Trophoblast cell (in vitro differentiated cells and primary cell): ENCODE measurements around the gene ISCU.

Experiments
- DNase-seq, 2 donors: peaks; one replicate each; pipeline ENCODE4 v3.0.0-alpha.2; 2016
- H2AFZ ChIP-seq: 2 replicates; pipeline ENCODE4 v1.6.1; 2013; ENCODE audit warnings: low read length, moderate library complexity, mild to moderate bottlenecking; ENCODE audit not compliant: insufficient read depth, poor library complexity
- H2AK5ac ChIP-seq: 2 replicates; pipeline ENCODE4 v1.6.1; 2013; ENCODE audit warnings: mild to moderate bottlenecking, low read length
- H2BK120ac ChIP-seq: 2 replicates; pipeline ENCODE4 v1.6.1; 2013; ENCODE audit warnings: low read length, mild to moderate bottlenecking, moderate library complexity; ENCODE audit not compliant: insufficient read depth, poor library complexity
- H2BK12ac ChIP-seq: 2 replicates; pipeline ENCODE4 v1.6.1; 2013; ENCODE audit warnings: mild to moderate bottlenecking, low read length, moderate library complexity
- H2BK5ac ChIP-seq: 2 replicates; pipeline ENCODE4 v1.6.1; 2013; ENCODE audit warnings: low read length, low read depth, moderate library complexity, mild to moderate bottlenecking; ENCODE audit not compliant: poor library complexity
- H3K14ac ChIP-seq: 2 replicates; pipeline ENCODE4 v1.6.1; 2013; ENCODE audit warnings: mild to moderate bottlenecking, low read length
- H3K18ac ChIP-seq: 2 replicates; pipeline ENCODE4 v1.6.1; 2013; ENCODE audit warnings: mild to moderate bottlenecking, low read length
- H3K23ac ChIP-seq: 2 replicates; pipeline ENCODE4 v1.6.1; 2013; ENCODE audit warnings: low read length
- H3K27ac ChIP-seq: 2 replicates; pipeline ENCODE4 v1.5.1; 2013; ENCODE audit warnings: low read depth, mild to moderate bottlenecking, inconsistent platforms, low read length, moderate library complexity
- H3K27me3 ChIP-seq: 2 replicates; pipeline ENCODE4 v1.6.1; 2013; ENCODE audit warnings: inconsistent platforms, mild to moderate bottlenecking, low read length, moderate library complexity; ENCODE audit not compliant: insufficient read depth
- H3K36me3 ChIP-seq, 2 experiments: 1 replicate in 1 of 2; 2 replicates in 1 of 2; pipeline ENCODE4 v1.6.1; 2013; ENCODE audit warnings: low read length in 2 of 2, mild to moderate bottlenecking in 2 of 2, moderate library complexity in 1 of 2; ENCODE audit not compliant: insufficient read depth in 2 of 2, control insufficient read depth in 1 of 2
- H3K4ac ChIP-seq: 2 replicates; pipeline ENCODE4 v1.6.1; 2013; ENCODE audit warnings: low read depth, mild to moderate bottlenecking, low read length, moderate library complexity
- H3K4me1 ChIP-seq, 2 experiments: 1 replicate in 1 of 2; 2 replicates in 1 of 2; pipeline ENCODE4 v1.6.1; 2013; ENCODE audit warnings: low read length in 2 of 2, mild to moderate bottlenecking in 2 of 2, moderate library complexity in 1 of 2; ENCODE audit not compliant: insufficient read depth in 2 of 2, control insufficient read depth in 1 of 2
- H3K4me2 ChIP-seq: 2 replicates; pipeline ENCODE4 v1.6.1; 2013; ENCODE audit warnings: inconsistent platforms, mild to moderate bottlenecking, low read length, moderate library complexity
- H3K4me3 ChIP-seq: 2 replicates; pipeline ENCODE4 v1.5.1; 2013; ENCODE audit warnings: mild to moderate bottlenecking, low read depth, low read length, inconsistent platforms
- H3K79me1 ChIP-seq: one replicate; pipeline ENCODE4 v1.6.1; 2013; ENCODE audit warnings: low read length
- H3K79me2 ChIP-seq: 2 replicates; pipeline ENCODE4 v1.6.1; 2013; ENCODE audit warnings: low read length, mild to moderate bottlenecking; ENCODE audit not compliant: control insufficient read depth, insufficient read depth, poor library complexity
- H3K9ac ChIP-seq: 2 replicates; pipeline ENCODE4 v1.6.1; 2013; ENCODE audit warnings: mild to moderate bottlenecking, low read length
- H3K9me3 ChIP-seq: 2 replicates; pipeline ENCODE4 v1.6.1; 2013; ENCODE audit warnings: low read depth, mild to moderate bottlenecking, control low read depth, inconsistent platforms, low read length; ENCODE audit not compliant: insufficient read depth
- H4K12ac ChIP-seq: 2 replicates; pipeline ENCODE4 v1.6.1; 2013; ENCODE audit warnings: low read depth, mild to moderate bottlenecking, low read length, moderate library complexity
- H4K8ac ChIP-seq: 2 replicates; pipeline ENCODE4 v1.6.1; 2013; ENCODE audit warnings: low read depth, mild to moderate bottlenecking, low read length, moderate library complexity
- H4K91ac ChIP-seq: one replicate; pipeline ENCODE4 v1.6.1; 2013; ENCODE audit warnings: low read depth, mild to moderate bottlenecking, low read length, moderate library complexity
- WGBS: extraction: QIAGEN DNeasy Blood & Tissue Kit; methylation state at CpG from one replicate; pipeline ENCODE4 v1.1.7; 2013; ENCODE audit warnings: missing lambda C conversion rate; ENCODE audit not compliant: insufficient read length, insufficient coverage; ENCODE audit errors: extremely low coverage; 5-methylcytosine and 5-hydroxymethylcytosine counted together

ISCU gene

GRCh38 chr12:108568338-108569154 is 6.2 kb downstream of the ISCU start:
- H3K27me3 ChIP-seq, result no peaks in the 10 kb centered on the region
- H4K8ac ChIP-seq, result no peak overlapping the region
- no CpG with 5 or more reads among the region's 10 CpGs for WGBS
- H3K4me1 ChIP-seq, result peaks cover 3 to 8% of the 10 kb centered on the region in 2 experiments
- H3K14ac ChIP-seq, result no peak overlapping the region
- no peak overlapping the region for H2BK12ac ChIP-seq
- no peak for DNase-seq
- no peak overlapping the region for H3K9ac ChIP-seq
- H3K23ac ChIP-seq, result no peak overlapping the region
- no peak overlapping the region for H4K12ac ChIP-seq
- H2BK5ac ChIP-seq, result peak overlapping the region; percentile 43
- no peak overlapping the region for H2BK120ac ChIP-seq
- no peak overlapping the region for H3K4ac ChIP-seq
- H2AK5ac ChIP-seq, result no peak overlapping the region
- H2AFZ ChIP-seq, result no peak overlapping the region
- H3K79me2 ChIP-seq, result peaks cover 2% of the 10 kb centered on the region
- H3K4me2 ChIP-seq, result no peak overlapping the region
- H3K79me1 ChIP-seq, result peaks cover 19% of the 10 kb centered on the region
- H3K36me3 ChIP-seq, result peaks cover 20 to 47% of the 10 kb centered on the region in 2 experiments
- H3K9me3 ChIP-seq, result no peaks in the 10 kb centered on the region
- no peak overlapping the region for H4K91ac ChIP-seq
- H3K27ac ChIP-seq, result peak overlapping the region; percentile 26
- no peak overlapping the region for H3K4me3 ChIP-seq
- no peak overlapping the region for H3K18ac ChIP-seq

GRCh38 chr12:108570743-108571608 is 8.6 kb downstream of the ISCU start:
- H2AK5ac ChIP-seq, result peak overlapping the region; percentile 31
- peak overlapping the region; percentile 82 for H2BK120ac ChIP-seq
- no peak overlapping the region for H3K4me3 ChIP-seq
- peaks cover 19% of the 10 kb centered on the region for H3K79me1 ChIP-seq
- H3K36me3 ChIP-seq, result peaks cover 16 to 30% of the 10 kb centered on the region in 2 experiments
- H2AFZ ChIP-seq, result no peak overlapping the region
- H2BK5ac ChIP-seq, result peak overlapping the region; percentile 10
- peaks cover 2% of the 10 kb centered on the region for H3K79me2 ChIP-seq
- no peak overlapping the region for H3K23ac ChIP-seq
- no CpG with 5 or more reads among the region's 3 CpGs for WGBS
- no peaks in the 10 kb centered on the region for H3K9me3 ChIP-seq
- peak in 1 of 2 donors; percentile 12 for DNase-seq
- H3K27ac ChIP-seq, result no peak overlapping the region
- no peaks in the 10 kb centered on the region for H3K27me3 ChIP-seq
- peak overlapping the region; percentile 40 for H3K18ac ChIP-seq
- H4K8ac ChIP-seq, result peak overlapping the region; percentile 59
- H3K4me2 ChIP-seq, result no peak overlapping the region
- no peak overlapping the region for H4K12ac ChIP-seq
- H3K4ac ChIP-seq, result peak overlapping the region; percentile 5
- H2BK12ac ChIP-seq, result peak overlapping the region; percentile 82
- peaks cover 2 to 5% of the 10 kb centered on the region in 2 experiments for H3K4me1 ChIP-seq
- H4K91ac ChIP-seq, result peak overlapping the region; percentile 49
- H3K9ac ChIP-seq, result no peak overlapping the region
- peak overlapping the region; percentile 4 for H3K14ac ChIP-seq

- no peaks in the 10 kb centered on the region for H3K27me3 ChIP-seq
- H2AFZ ChIP-seq, result no peak overlapping the region
- WGBS, result no CpG with 5 or more reads among the region's 8 CpGs
- H2AK5ac ChIP-seq, result peak overlapping the region; percentile 31
- H3K9me3 ChIP-seq, result no peaks in the 10 kb centered on the region
- peaks cover 12 to 23% of the 10 kb centered on the region in 2 experiments for H3K36me3 ChIP-seq
- peaks cover 0 to 5% of the 10 kb centered on the region in 2 experiments for H3K4me1 ChIP-seq
- H3K4ac ChIP-seq, result peak overlapping the region; percentile 5
- peaks cover 17% of the 10 kb centered on the region for H3K79me1 ChIP-seq
- H2BK12ac ChIP-seq, result peak overlapping the region; percentile 82
- peak overlapping the region; percentile 10 for H2BK5ac ChIP-seq
- H3K14ac ChIP-seq, result peak overlapping the region; percentile 47
- H3K23ac ChIP-seq, result no peak overlapping the region
- DNase-seq, result no peak
- peak overlapping the region; percentile 59 for H4K8ac ChIP-seq
- H3K18ac ChIP-seq, result peak overlapping the region; percentile 34
- peak overlapping the region; percentile 49 for H4K91ac ChIP-seq
- H3K27ac ChIP-seq, result no peak overlapping the region
- H2BK120ac ChIP-seq, result peak overlapping the region; percentile 82
- no peak overlapping the region for H3K9ac ChIP-seq
- no peaks in the 10 kb centered on the region for H3K79me2 ChIP-seq
- H3K4me2 ChIP-seq, result no peak overlapping the region
- no peak overlapping the region for H3K4me3 ChIP-seq
- no peak overlapping the region for H4K12ac ChIP-seq
Measured at GRCh38 chr12:108571609-108572165, 9.3 kb downstream of the ISCU start.

- Histone ChIP-seq H3K4me1 (peaks cover 0 to 5% of the 10 kb centered on the region in 2 experiments), H2AK5ac (peak overlapping the region; percentile 17), H2AFZ (no peak overlapping the region), H3K27me3 (no peaks in the 10 kb centered on the region), H2BK12ac (peak overlapping the region; percentile 82), H3K14ac (peak overlapping the region; percentile 47), H3K79me2 (no peaks in the 10 kb centered on the region), H3K4me2 (no peak overlapping the region), H3K4ac (no peak overlapping the region), H3K36me3 (peaks cover 6 to 17% of the 10 kb centered on the region in 2 experiments), H2BK5ac (no peak overlapping the region), H4K12ac (no peak overlapping the region), H3K9me3 (peaks cover 1% of the 10 kb centered on the region), H4K91ac (peak overlapping the region; percentile 49), H3K23ac (no peak overlapping the region), H3K79me1 (peaks cover 18% of the 10 kb centered on the region), H3K18ac (no peak overlapping the region), H2BK120ac (peak overlapping the region; percentile 3), H3K27ac (no peak overlapping the region), H3K4me3 (no peak overlapping the region), H3K9ac (no peak overlapping the region), H4K8ac (no peak overlapping the region)
- no peak for DNase-seq
- no CpG with 5 or more reads among the region's 8 CpGs for WGBS
Measured at GRCh38 chr12:108572166-108572790, 9.9 kb downstream of the ISCU start.
